ACC112 (cell line): Measurements from ENCODE around the gene SLC25A28.
"Not testable (repeated sequence)": the region's sequence is repeated elsewhere in the genome, so short reads cannot be mapped to it uniquely, and the experiment has no call there.

Source experiments
- H2AFZ ChIP-seq: fragments of 200-600 bp; sonication (generic); one replicate; pipeline ENCODE4 v1.6.0; 2017; ENCODE audit warnings: antibody characterized with exemption, low read length; ENCODE audit not compliant: unreplicated experiment
- H3K27ac ChIP-seq: fragments of 200-600 bp; sonication (generic); 2 replicates; pipeline ENCODE4 v1.5.1; 2014; ENCODE audit warnings: low read depth, mild to moderate bottlenecking, antibody characterized with exemption, low read length, moderate library complexity
- H3K27me3 ChIP-seq: fragments of 200-600 bp; sonication (generic); 2 replicates; pipeline ENCODE4 v1.6.1; 2014; ENCODE audit warnings: mild to moderate bottlenecking, antibody characterized with exemption, low read length, moderate library complexity, mixed read lengths; ENCODE audit not compliant: insufficient read depth
- H3K36me3 ChIP-seq: fragments of 200-600 bp; sonication (generic); 2 replicates; pipeline ENCODE4 v1.6.1; 2016; ENCODE audit warnings: mild to moderate bottlenecking, antibody characterized with exemption, low read length, moderate library complexity, mixed read lengths; ENCODE audit not compliant: insufficient read depth
- H3K4me1 ChIP-seq: fragments of 200-600 bp; sonication (generic); one replicate; pipeline ENCODE4 v1.6.1; 2016; ENCODE audit warnings: low read length, mixed read lengths; ENCODE audit not compliant: insufficient read depth, unreplicated experiment, control insufficient read depth
- H3K4me3 ChIP-seq: fragments of 200-600 bp; sonication (generic); 2 replicates; pipeline ENCODE4 v1.5.1; 2014; ENCODE audit warnings: mild to moderate bottlenecking, low read depth, low read length
- H3K79me2 ChIP-seq: fragments of 200-600 bp; sonication (generic); one replicate; pipeline ENCODE4 v1.6.0; 2016; ENCODE audit warnings: low read length; ENCODE audit not compliant: control insufficient read depth, unreplicated experiment, insufficient read depth

SLC25A28 gene

GRCh38 chr10:99628923-99629624, 8.8 kb upstream of the SLC25A28 start:
- H3K27ac ChIP-seq, result no peak overlapping the region

DNA sequence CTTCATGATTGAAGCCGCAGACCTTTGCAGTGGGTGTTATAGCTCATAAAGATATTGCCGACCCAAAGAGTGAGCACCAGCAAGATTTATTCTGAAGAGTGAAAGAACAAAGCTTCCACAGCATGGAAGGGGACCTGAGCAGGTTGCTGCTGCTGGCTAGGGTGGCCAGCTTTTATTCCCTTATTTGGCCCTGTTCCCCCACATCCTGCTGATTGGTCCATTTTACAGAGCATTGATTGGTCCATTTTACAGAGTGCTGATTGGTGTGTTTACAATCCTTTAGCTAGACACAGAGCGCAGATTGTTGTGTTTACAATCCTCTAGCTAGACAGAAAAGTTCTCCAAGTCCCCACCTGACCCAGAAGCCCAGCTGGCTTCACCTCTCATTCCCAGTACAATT, 4.9 kb upstream of the SLC25A28 start:
- H3K4me1 ChIP-seq, result peaks cover 12% of the 10 kb centered on the region
- H3K4me3 ChIP-seq, H2AFZ ChIP-seq, H3K27ac ChIP-seq, H3K79me2 ChIP-seq, H3K36me3 ChIP-seq, H3K27me3 ChIP-seq: not testable (repeated sequence)

More at GRCh38 chr10:99628923-99629624, 8.8 kb upstream of the SLC25A28 start:
- Histone ChIP-seq H3K79me2 (no peaks in the 10 kb centered on the region), H3K27me3 (no peaks in the 10 kb centered on the region), H3K4me1 (peaks cover 6% of the 10 kb centered on the region), H2AFZ (no peak overlapping the region), H3K4me3 (no peak overlapping the region), H3K36me3 (no peaks in the 10 kb centered on the region)

DNA sequence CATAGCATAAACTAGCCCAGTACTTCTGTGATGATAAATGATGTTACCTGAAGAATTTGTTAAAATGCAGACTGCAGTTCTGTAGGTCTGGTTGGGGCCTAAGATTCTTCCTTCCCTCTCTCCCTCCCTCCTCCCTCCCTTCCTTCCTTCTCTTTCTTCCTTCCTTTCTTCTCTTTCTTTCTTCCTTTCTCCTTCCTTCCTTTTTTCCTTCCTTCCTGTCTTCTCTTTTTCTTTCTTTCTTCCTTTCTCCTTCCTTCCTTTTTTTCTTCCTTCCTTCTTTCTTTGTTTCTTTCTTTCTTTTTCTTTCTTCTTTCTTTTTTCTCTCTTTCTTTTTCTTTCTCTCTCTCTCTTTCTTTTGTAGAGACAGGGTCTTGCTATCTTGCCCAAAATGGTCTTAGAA, 3.7 kb upstream of the SLC25A28 start:
- Histone ChIP-seq H3K4me1 (peaks cover 12% of the 10 kb centered on the region), H3K4me3 (no peak overlapping the region), H2AFZ (no peak overlapping the region), H3K27me3 (no peaks in the 10 kb centered on the region), H3K27ac (no peak overlapping the region), H3K36me3 (0 out of 2 replicates have a peak, but pooled peaks cover 3% of the 10 kb centered on the region), H3K79me2 (peaks cover 13% of the 10 kb centered on the region)

GRCh38 chr10:99621454-99622251, 1.4 kb upstream of the SLC25A28 start:
- peak overlapping the region; percentile 54 for H2AFZ ChIP-seq
- peak overlapping the region; percentile 98 for H3K4me3 ChIP-seq
- peaks cover 25% of the 10 kb centered on the region for H3K4me1 ChIP-seq
- peaks cover 8% of the 10 kb centered on the region; the same call in 1 of the 2 replicates for H3K36me3 ChIP-seq
- no peaks in the 10 kb centered on the region for H3K27me3 ChIP-seq
- peak overlapping the region; percentile 94 for H3K27ac ChIP-seq
- H3K79me2 ChIP-seq, result peaks cover 36% of the 10 kb centered on the region

DNA sequence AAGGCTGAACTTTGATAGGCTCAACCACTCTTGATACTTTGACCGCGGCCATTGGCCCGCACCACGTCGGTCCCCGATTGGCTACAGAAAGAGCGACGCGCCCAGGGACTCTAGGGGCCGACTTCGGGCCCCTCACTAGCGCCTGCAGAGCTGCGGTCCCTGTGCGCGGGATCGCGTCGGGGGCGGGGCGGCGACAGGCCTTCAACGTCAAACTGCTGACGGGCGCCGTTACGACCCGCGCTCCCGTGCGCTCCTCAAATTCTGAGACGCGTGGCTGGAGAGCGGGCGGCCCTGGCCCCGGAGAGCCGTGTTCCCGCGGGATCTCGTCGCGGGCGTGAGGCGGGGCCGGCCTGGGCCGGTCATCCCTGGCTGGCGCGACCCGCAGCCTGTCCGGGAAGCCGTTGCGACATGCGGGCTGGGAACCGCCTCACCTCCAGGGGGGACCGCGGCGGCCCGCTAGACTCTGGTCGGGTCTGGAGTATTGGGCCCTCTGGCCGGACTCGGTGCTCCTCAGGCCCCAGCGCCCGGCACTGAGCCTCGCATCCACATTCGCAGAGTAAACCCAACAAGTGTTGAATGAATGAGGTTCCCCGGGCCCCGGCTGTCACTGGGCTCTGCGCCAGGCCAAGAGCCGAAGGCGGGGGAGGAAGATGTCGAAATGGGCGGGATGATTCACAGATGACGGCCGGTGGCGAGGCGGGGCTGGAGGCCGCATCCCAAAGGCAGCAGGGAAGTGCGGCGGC, 643 bp upstream of the SLC25A28 start:
- Histone ChIP-seq H3K4me3 (peak overlapping the region; percentile 98), H2AFZ (peak overlapping the region; percentile 54), H3K36me3 (peaks cover 8% of the 10 kb centered on the region; the same call in 1 of the 2 replicates), H3K27ac (peak overlapping the region; percentile 94), H3K27me3 (no peaks in the 10 kb centered on the region), H3K4me1 (peaks cover 28% of the 10 kb centered on the region), H3K79me2 (peaks cover 43% of the 10 kb centered on the region)

DNA sequence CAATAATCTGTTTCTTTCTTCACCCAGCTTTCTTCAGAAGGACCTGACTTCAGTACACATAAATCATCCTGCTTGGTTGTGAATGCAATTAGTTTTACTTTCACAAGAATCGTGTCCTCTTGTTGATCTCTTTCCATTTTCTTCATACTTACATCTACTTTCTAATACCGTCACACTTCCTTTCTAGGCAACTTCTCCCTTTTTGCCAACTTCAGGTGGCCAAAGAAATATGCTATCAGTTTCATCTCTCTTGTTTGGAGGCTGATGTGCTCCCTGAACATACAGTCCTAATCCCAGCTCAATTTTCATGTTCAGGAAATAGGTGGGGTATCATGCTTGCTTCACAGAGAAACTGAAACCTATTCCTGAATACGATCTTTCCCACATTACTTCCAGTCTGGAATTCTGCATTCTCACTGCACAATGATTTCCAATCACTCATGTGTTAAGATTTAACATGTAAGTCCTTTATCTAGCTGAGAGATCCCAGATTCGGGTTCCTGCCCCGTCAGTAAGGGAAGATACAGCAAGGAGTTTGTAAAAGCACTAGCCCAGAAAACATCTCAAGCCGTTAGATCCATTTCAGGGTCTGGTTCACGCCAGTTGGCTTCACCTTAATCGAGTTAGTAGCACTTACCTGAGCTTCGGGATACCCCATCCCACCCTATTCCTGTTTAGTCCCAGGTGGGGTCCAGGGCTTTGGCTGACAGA, 994 bp downstream of the SLC25A28 start:
- Histone ChIP-seq H3K27ac (peak overlapping the region; percentile 94), H3K79me2 (peaks cover 58% of the 10 kb centered on the region), H3K36me3 (peaks cover 8% of the 10 kb centered on the region; the same call in 1 of the 2 replicates), H3K27me3 (no peaks in the 10 kb centered on the region), H2AFZ (no peak overlapping the region), H3K4me1 (peaks cover 28% of the 10 kb centered on the region), H3K4me3 (peak overlapping the region; percentile 98)

- H3K36me3 ChIP-seq, result peaks cover 8% of the 10 kb centered on the region; the same call in 1 of the 2 replicates
- no peak overlapping the region for H3K27ac ChIP-seq
- H3K27me3 ChIP-seq, result no peaks in the 10 kb centered on the region
- peaks cover 60% of the 10 kb centered on the region for H3K79me2 ChIP-seq
- H3K4me1 ChIP-seq, result peaks cover 27% of the 10 kb centered on the region
- no peak overlapping the region for H2AFZ ChIP-seq
- peak overlapping the region; percentile 98 for H3K4me3 ChIP-seq
Observed at GRCh38 chr10:99617696-99618095, 2.5 kb downstream of the SLC25A28 start.

DNA sequence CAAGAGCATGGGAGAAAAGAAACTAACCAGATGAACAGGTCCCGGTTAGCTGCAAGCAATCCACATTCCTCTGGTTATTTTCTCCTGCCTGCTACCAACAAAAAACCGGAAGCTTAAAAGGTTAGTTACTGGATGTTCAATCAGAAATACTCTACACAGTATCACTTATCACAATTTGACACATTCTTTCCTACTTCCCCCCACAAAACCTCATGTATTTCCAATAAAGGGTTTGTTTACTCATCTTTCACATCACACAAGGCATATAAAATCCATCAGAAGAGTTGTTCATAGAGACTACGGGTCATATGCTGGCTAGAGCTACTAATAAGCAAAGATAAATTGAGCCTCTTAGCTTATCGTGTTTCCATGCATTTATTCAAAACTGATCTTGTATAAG, 4.8 kb downstream of the SLC25A28 start:
- H2AFZ ChIP-seq, result no peak overlapping the region
- peaks cover 60% of the 10 kb centered on the region for H3K79me2 ChIP-seq
- peaks cover 22% of the 10 kb centered on the region; the same call in 1 of the 2 replicates for H3K36me3 ChIP-seq
- H3K27me3 ChIP-seq, result no peaks in the 10 kb centered on the region
- no peak overlapping the region for H3K4me3 ChIP-seq
- H3K27ac ChIP-seq, result no peak overlapping the region
- H3K4me1 ChIP-seq, result peaks cover 16% of the 10 kb centered on the region

DNA sequence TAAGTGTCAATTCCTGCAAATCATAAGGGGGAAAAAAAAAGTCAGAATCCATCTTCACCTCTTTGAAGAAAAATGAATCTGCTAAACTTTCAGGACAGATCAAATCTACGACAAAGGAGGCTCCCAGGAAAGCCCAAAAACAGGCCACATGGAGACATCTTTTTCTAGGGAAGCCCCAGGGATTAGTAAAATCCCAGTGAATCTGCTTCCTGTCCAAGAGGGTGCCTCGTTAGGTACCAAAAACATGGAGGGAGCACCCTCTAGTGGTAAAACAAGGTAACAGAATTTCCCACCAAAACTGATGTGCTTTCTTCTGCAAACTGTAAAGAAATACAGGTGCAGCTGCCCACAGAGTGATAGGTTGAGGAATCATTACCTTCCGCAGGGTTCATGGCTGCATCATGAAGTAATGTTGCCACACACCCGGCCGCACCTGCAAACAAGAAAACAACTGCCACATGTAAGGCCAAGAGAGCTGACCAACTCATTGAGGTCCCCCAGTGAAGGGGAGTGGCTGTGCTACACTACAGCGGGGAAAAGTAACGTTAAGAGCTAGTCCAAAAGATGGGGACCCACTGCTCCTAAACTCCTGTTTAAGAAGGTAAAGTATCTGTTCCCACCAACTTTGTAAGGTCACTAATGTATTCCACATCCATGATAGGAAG, 7.9 kb downstream of the SLC25A28 start:
- no peak overlapping the region for H2AFZ ChIP-seq
- no peaks in the 10 kb centered on the region for H3K27me3 ChIP-seq
- peaks cover 31% of the 10 kb centered on the region for H3K79me2 ChIP-seq
- H3K4me3 ChIP-seq, result no peak overlapping the region
- H3K27ac ChIP-seq, result no peak overlapping the region
- H3K4me1 ChIP-seq, result peaks cover 9% of the 10 kb centered on the region
- H3K36me3 ChIP-seq, result peaks cover 18% of the 10 kb centered on the region; the same call in 1 of the 2 replicates
